Limb (tissue), 2 donors: Measurements from ENCODE around the gene ZNF598.
"Not testable (repeated sequence)": the region's sequence is repeated elsewhere in the genome, so short reads cannot be mapped to it uniquely, and the experiment has no call there.

Experiments
- DNase-seq, 2 donors: peaks; one replicate each; pipeline ENCODE4 v3.0.0-alpha.2; 2016; ENCODE audit errors: extremely low spot score in 2 of 2

The ZNF598 gene

GRCh38 chr16:1960665-1961630 is 48.7 kb downstream of the ZNF598 start:
- no peak for DNase-seq

- DNase-seq: peak; percentile 89 to 94
Observed at GRCh38 chr16:1959269-1960039, 50.2 kb downstream of the ZNF598 start, which contains the start of gene NDUFB10. NDUFB10 (plus strand) TSS chr16:1959538; CDS start chr16:1959625, 87 bp downstream.

GRCh38 chr16:1958715-1959268 is 50.8 kb downstream of the ZNF598 start:
- no peak for DNase-seq

GRCh38 chr16:1958143-1958491 is 51.5 kb downstream of the ZNF598 start:
- DNase-seq: not testable (repeated sequence)

- not testable (repeated sequence) for DNase-seq
Observed at GRCh38 chr16:1957434-1958142, 52.0 kb downstream of the ZNF598 start.

- DNase-seq: no peak
Observed at GRCh38 chr16:1953734-1954133, 55.9 kb downstream of the ZNF598 start.

- DNase-seq: no peak
Observed at GRCh38 chr16:1950559-1950958, 59.1 kb downstream of the ZNF598 start.

- DNase-seq: no peak
Observed at GRCh38 chr16:1950047-1950446, 59.6 kb downstream of the ZNF598 start.

- DNase-seq: no peak
Observed at GRCh38 chr16:1949507-1949906, 60.1 kb downstream of the ZNF598 start.
